GM19467 (cell line): ENCODE results near the gene BCAR1.
A peak's percentile ranks its signal among the peaks of the same experiment; 100 is the strongest.
"Not testable (repeated sequence)": the region's sequence is repeated elsewhere in the genome, so short reads cannot be mapped to it uniquely, and the experiment has no call there.

Experiments used
- ATAC-seq: cut with Tn5 transposase; IDR thresholded peaks from one replicate; pipeline ENCODE4 v1.9.1; 2021; ENCODE audit warnings: mild to moderate bottlenecking, moderate library complexity; ENCODE audit not compliant: unreplicated experiment

Gene BCAR1

GRCh38 chr16:75271441-75272096 is 20.1 kb upstream of the BCAR1 start:
- ATAC-seq = no peak

DNA sequence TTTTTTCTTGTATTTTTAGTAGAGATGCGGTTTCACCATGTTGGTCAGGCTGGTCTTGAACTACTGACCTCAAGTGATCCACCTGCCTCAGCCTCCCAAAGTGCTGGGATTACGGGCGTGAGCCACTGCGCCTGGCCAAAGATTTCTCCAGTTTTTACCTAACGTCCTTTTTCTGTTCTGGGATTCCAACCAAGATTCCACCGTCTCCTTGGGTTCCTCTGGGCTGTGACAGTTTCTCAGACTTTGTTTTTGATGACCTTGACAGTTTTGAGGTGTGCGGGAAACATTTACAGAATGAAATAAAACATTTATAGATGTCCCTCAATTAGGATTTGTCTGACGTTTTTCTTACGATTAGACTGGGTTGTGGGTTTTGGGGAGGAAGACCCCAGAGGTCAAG is 17.9 kb upstream of the BCAR1 start:
- not testable (repeated sequence) for ATAC-seq

DNA sequence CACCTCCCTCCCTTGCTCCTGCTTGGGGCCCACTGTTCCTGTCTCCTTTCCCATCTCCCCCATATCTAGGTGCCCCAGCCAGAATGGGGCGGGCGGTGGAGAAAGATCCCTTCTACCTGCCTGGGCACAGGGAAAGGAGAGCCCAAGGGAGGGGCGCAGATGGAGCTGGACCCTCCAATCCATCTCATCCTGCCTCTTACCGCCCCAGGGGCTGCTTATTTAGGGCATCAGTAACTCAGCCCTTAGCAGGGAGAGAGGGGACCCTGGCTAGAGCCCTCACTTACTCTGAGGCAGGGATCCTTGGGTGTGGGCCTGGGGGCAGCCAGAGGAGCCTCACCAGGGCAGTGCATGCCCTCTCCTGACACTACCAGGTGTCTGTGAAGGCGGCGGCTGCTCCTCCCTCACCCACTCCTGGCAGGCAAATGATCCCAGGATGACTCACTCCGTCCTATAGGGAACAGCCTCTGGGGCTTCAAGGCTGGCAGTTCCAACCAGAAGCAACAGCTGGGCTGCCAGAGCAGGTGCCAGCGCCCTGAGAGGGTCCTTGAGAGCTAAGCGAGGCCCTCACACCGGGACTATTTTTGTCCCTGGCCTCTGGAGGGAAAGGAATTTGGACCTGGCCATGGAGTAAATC is 16.3 kb upstream of the BCAR1 start:
- ATAC-seq = no peak

DNA sequence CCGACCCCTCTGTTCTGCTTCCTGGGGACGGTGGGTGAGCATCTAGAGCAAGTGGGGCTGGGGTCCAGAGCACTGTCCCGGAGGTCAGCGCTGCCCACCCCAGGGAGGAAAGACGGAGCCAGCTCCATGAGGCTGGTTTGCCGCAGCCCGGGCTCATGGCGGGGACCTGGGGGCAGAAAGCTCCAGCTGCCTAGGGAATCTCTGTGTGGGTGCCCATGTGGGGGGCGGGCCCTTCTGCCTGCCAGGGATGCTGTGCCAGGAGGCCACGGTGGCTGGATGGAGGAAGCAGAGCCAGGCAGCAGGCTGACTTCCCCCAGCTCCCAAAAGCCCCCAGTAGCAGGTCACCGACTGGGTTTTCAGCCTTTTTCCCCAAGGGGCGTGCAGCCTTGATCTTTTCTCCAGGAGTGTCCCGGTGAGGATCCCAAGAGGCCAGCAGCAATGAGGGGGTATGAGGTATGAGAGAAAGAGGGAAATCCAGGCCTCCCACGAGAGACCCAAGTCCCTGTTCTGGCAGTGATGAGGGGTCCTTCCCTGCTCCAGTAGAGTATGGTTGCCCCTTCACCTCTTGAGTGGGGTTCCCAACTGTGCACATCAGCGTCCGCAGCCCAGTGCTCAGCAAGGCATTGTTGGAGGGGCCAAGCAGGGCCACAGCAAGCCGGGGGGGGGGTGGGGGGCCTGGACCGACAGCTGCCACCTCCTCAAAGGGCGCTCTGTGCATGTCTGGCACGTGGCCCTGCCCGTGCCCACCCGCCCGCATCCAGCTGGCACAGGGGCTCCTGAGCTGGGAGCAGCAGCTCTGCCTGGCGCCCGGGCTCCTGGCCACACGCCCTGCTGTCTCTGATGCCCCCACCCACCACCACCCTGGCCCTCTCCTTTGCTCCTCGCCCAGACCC is 15.6 kb upstream of the BCAR1 start:
- no peak for ATAC-seq

DNA sequence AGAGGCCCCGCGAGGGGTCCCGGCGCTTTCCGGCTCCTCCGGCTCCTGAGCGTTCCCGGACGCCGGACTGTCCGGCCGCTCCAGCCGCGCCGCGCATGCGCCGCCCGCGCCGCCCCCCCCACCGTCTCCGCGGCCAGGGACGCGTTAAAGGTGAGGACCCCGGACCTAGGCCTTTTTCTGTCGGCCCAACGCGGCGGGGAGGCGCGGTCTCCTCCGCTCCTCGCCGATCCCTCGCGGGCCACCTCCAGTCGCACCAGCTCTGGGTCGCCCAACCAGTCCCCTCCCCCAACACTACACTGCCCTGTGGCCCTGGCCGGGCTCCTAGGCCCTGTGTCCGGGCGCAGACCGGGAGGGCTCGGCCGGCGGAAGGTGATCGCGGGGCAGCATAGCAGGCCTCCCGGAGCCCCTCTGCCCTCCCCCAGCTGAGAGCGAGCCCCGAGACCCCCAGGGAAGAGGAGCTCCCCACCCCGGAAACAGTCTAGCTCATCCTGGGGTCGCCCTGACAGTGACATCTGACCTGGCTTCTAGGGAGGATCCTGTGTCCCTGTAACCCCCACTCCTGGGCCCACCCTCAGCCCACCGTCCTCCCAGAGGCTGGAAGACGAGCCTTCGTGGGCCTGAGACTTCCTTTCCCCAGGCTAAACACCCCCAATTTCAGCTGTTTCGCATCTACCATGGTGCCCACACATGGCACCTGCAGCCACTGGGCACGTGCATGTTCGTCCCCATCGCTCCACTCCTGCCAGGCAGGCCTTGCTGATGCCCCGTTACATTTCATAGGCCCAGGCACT is 14.7 kb upstream of the BCAR1 start:
- peak; percentile 64 for ATAC-seq

- ATAC-seq = no peak
These were observed 13.8 kb upstream of the BCAR1 start for GRCh38 chr16:75264999-75265910.

GRCh38 chr16:75264457-75264998 is 13.1 kb upstream of the BCAR1 start:
- no peak for ATAC-seq

GRCh38 chr16:75263963-75264445 is 12.6 kb upstream of the BCAR1 start:
- ATAC-seq = no peak

DNA sequence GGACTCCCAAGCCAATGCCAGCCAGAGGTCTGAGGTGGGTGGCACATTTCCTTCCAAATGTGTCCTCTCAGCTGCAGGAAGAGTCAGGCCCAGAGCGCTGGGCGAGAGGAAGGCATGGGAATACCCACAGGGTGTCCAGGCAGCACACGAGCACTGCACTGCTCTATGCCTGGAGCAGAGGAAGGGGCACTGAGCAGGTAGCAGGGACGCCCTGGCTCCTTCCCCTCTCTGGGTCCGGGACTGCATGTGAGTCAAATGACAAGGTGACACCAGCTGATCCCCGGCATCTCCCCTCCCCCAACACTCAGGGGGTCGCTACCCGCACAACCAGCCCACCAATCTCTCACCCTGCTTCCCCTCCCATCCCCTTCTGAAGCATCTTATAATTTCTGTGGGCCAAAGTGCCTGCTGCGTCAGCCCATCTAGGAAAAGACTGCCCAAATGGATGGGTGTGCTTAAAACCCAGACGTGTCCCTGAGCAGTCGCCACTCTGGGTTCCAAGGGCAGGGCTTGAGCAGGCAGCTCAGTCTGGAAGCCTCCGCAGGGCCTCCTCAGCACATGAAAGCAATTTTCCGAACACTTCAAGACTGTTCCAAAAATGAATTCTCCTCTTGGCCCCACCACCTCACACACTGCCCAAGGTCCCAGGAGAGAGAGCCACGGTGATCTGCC is 12.0 kb upstream of the BCAR1 start:
- no peak for ATAC-seq

GRCh38 chr16:75262800-75263127 is 11.3 kb upstream of the BCAR1 start:
- no peak for ATAC-seq

DNA sequence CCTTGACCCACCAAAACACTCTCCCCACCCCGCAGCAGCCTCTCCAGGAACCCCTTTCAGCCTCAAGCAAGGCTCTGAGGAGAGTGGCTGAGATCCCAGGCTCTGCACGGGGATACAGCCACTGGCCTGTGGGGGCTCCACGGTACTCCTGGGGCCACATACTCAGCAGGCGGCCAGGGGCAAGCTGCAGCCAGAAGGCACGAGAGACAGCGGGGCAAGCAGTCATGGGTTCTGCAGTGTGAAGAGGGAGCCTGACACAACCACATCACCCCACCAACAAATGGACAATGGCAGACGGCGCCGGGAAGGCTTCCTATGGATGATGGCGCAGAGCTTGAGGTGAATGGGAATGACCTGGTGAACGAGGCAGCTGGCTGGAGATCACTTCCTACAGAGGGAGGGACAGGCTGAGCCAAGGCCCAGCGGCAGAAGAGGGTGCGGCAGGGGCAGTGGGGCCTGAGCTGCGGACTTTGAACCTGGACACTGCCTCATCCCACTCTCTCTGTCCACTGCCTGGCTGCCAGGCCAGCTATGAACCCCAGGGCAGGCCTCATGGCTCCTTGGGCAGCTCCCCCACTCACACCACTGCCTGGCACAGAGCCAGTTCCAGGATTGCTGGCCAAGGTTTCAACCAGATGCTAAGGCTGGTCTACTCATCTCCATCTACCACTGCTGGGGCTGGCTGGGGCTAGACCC is 10.8 kb upstream of the BCAR1 start:
- no peak for ATAC-seq

DNA sequence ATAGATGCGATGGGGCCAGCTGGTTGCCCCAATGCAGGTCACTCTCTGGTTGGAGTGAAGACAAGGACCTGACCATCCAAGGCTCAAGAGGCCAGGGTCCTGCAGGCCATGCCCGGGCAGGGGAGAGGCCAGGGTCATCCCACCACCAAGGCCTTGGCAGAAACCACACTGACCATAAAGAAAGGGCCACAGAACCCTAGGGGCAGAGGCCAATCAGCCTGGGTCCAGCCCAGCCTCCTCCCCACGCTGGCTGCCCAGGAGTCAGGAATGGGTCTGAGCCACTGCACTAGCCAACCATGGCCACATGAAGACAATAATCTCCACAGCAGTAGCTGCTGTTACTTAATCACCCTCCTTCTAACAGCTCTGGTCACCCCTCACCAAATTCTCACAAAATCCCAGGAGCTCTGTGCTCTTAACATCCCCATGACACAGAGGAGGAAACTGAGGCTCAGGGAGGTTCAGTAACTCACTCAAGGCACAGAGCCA is 10.2 kb upstream of the BCAR1 start:
- no peak for ATAC-seq

- ATAC-seq = no peak
These were observed 9.6 kb upstream of the BCAR1 start for GRCh38 chr16:75260851-75261589.

- ATAC-seq = no peak
These were observed 7.3 kb upstream of the BCAR1 start for GRCh38 chr16:75258807-75259141.

DNA sequence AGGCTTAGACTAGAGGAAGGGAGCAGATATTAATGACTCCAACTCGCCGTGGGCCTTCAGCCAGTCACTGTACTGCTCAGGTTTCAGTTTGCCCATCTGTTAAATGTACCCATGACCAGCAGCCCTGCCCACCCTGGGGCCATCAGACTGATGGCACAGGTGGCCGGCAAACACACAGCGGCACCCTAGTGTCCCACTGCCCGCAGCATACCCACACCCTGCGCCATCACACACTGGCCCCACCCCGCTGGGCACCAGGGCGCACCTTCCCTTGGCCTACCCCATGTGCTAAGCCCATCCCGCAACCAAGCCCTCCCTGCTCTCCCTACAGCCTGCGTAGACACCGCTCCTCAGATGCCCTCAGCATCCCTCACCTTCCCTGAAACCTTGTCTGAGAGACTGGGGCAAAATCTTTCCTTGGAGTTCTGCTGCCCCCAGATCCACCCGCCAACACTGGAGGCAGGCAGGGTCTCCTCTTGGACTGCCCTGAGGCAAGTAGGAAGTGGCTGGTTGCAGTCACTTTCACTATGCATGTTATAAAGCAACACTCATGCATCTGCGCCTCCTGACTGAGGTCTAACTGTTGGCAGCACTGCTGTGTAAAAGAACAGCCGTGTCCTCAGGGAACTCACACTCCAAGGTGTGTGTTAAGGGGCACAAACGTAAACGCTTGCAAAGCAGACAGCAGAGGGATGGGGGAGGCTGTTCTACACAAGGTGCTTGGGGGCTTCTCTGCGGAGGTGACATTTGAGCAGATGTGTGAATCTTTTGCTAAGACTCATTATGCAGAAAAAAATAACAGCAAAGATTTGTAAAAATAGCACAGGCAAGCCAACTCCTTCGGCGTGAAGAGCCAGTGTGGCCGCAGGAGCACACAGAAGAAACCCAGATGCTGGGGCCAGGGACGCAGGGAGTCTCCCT is 6.7 kb upstream of the BCAR1 start:
- ATAC-seq = no peak

- no peak for ATAC-seq
These were observed 5.4 kb upstream of the BCAR1 start for GRCh38 chr16:75256696-75257343.
